DOHH2 (cell line): Measurements from ENCODE around the gene LGALS8.

Source experiments
- H3F3A ChIP-seq: fragments of 200-600 bp; sonication (generic), shearing (Covaris generic); 2 replicates; pipeline ENCODE4 v1.6.0; 2016; ENCODE audit warnings: antibody characterized with exemption, mild to moderate bottlenecking; ENCODE audit not compliant: control insufficient read depth, insufficient read depth
- H3K27ac ChIP-seq: fragments of 200-600 bp; sonication (generic); 2 replicates; pipeline ENCODE4 v1.5.1; 2014; ENCODE audit warnings: low read depth, mild to moderate bottlenecking, low read length, moderate library complexity
- H3K27me3 ChIP-seq: fragments of 200-600 bp; sonication (generic); 2 replicates; pipeline ENCODE4 v1.6.1; 2014; ENCODE audit warnings: mild to moderate bottlenecking, low read length, mixed read lengths; ENCODE audit not compliant: control insufficient read depth
- H3K36me3 ChIP-seq: fragments of 200-600 bp; sonication (generic); 2 replicates; pipeline ENCODE4 v1.6.1; 2014; ENCODE audit warnings: mild to moderate bottlenecking, low read length, moderate library complexity, mixed read lengths; ENCODE audit not compliant: control insufficient read depth
- H3K4me1 ChIP-seq: fragments of 200-600 bp; sonication (generic); 2 replicates; pipeline ENCODE4 v1.6.1; 2014; ENCODE audit warnings: mild to moderate bottlenecking, low read length, mixed read lengths; ENCODE audit not compliant: control insufficient read depth
- H3K4me2 ChIP-seq: fragments of 200-600 bp; sonication (generic); 2 replicates; pipeline ENCODE4 v1.6.0; 2014; ENCODE audit warnings: mild to moderate bottlenecking, low read length, moderate library complexity
- H3K4me3 ChIP-seq: fragments of 200-600 bp; sonication (generic); 2 replicates; pipeline ENCODE4 v1.5.1; 2014; ENCODE audit warnings: mild to moderate bottlenecking, low read length, mixed read lengths
- H3K79me2 ChIP-seq: fragments of 200-600 bp; sonication (generic); 2 replicates; pipeline ENCODE4 v1.6.1; 2014; ENCODE audit warnings: mild to moderate bottlenecking, low read length, mixed read lengths; ENCODE audit not compliant: control insufficient read depth
- H3K9me2 ChIP-seq: fragments of 200-600 bp; sonication (generic); replicated peaks from 2 replicates; pipeline ENCODE4 v1.6.1; 2014; ENCODE audit warnings: mild to moderate bottlenecking, low read length, mixed read lengths; ENCODE audit not compliant: control insufficient read depth
- H3K9me3 ChIP-seq: fragments of 200-600 bp; sonication (generic); 2 replicates; pipeline ENCODE4 v1.6.1; 2014; ENCODE audit warnings: antibody characterized with exemption, low read length, mixed read lengths; ENCODE audit not compliant: control insufficient read depth, insufficient read depth
- H4K20me1 ChIP-seq: fragments of 200-600 bp; sonication (generic); 2 replicates; pipeline ENCODE4 v1.6.0; 2014; ENCODE audit warnings: low read depth, mild to moderate bottlenecking, antibody characterized with exemption, low read length, moderate library complexity; ENCODE audit not compliant: control insufficient read depth, insufficient read depth
- CTCF ChIP-seq: fragments of 200-600 bp; sonication (generic); IDR thresholded peaks from one replicate; pipeline ENCODE4 v1.5.1; 2014; ENCODE audit warnings: antibody characterized with exemption, mild to moderate bottlenecking, low read depth, low read length; ENCODE audit not compliant: poor library complexity, severe bottlenecking
- EZH2phosphoT487 ChIP-seq: fragments of 200-600 bp; sonication (generic); IDR thresholded peaks from 2 replicates; pipeline ENCODE4 v1.6.1; 2017; ENCODE audit warnings: borderline replicate concordance, mild to moderate bottlenecking, antibody characterized with exemption, low read length, moderate library complexity, mixed read lengths

LGALS8 gene

DNA sequence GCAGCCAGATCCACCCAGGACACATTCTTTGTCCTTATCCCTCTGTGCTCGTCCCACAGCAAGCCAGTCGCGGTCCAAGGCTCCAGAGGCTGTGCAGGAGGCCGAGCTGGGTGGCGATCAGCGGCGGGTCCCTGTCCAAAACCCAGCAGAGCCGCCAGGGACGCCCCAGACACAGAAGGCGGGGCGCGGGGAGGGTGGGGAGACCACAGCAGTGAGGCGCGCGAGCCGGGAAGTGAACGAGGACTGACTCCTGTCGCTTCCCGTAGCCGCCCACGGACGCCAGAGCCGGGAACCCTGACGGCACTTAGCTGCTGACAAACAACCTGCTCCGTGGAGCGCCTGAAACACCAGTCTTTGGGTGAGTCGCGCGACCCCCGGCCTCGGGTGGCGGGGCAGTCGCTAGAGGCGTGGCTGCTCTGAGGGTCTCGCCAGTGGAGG lies at the start of gene LGALS8:
Gene LGALS8, plus strand, starts transcription at position 279 of the 438 bp plus-strand sequence. CDS start 2,089 bp downstream, outside the sequence.
- Histone ChIP-seq H3K79me2 (no peaks in the 10 kb centered on the region), H3K4me2 (peak within 1 kb of the TSS; percentile 91), H3K36me3 (peaks cover 3% of the 10 kb centered on the region; the same call in 1 of the 2 replicates), H3K27me3 (peaks cover 41% of the 10 kb centered on the region), H3K4me3 (peak within 1 kb of the TSS; percentile 94), H3K9me3 (no peaks in the 10 kb centered on the region), H3F3A (peaks cover 8% of the 10 kb centered on the region), H4K20me1 (no peaks in the 10 kb centered on the region), H3K9me2 (no peaks in the 10 kb centered on the region), H3K27ac (peak within 1 kb of the TSS; percentile 52), H3K4me1 (peaks cover 12% of the 10 kb centered on the region)
- TF ChIP-seq CTCF (no peak), EZH2phosphoT487 (no peak)

DNA sequence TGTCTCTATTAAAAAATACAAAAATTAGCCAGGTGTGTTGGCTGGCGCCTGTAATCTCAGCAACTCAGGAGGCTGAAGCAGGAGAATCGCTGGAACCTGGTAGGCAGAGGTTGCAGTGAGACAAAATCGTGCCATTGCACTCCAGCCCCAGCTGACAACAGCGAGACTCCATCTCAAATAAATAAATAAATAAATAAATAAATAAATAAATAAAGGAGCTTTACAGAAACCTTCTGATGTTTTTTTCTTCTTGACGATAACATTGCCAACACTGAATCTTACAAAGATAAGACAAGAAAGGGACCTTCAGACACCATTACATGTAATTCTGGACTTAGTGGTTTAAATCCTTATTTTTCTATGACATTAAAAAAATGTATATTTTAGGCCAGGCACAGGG lies 47.8 kb upstream of the LGALS8 start:
- no peaks in the 10 kb centered on the region for H3K79me2 ChIP-seq
- H3K9me3 ChIP-seq, result no peaks in the 10 kb centered on the region
- no peak overlapping the region for H3K4me3 ChIP-seq
- H4K20me1 ChIP-seq, result no peaks in the 10 kb centered on the region
- TF ChIP-seq EZH2phosphoT487, result no peak
- no peak for TF ChIP-seq CTCF
- H3K4me2 ChIP-seq, result no peak overlapping the region
- H3K27me3 ChIP-seq, result peaks cover 3% of the 10 kb centered on the region
- no peaks in the 10 kb centered on the region for H3K9me2 ChIP-seq
- no peak overlapping the region for H3K27ac ChIP-seq
- H3K36me3 ChIP-seq, result no peaks in the 10 kb centered on the region
- H3K4me1 ChIP-seq, result no peaks in the 10 kb centered on the region
- H3F3A ChIP-seq, result no peaks in the 10 kb centered on the region

- H3K9me2 ChIP-seq, result no peaks in the 10 kb centered on the region
- H3K27me3 ChIP-seq, result no peaks in the 10 kb centered on the region
- TF ChIP-seq EZH2phosphoT487, result no peak
- TF ChIP-seq CTCF, result no peak
- no peaks in the 10 kb centered on the region for H3K4me1 ChIP-seq
- H4K20me1 ChIP-seq, result no peaks in the 10 kb centered on the region
- H3K4me2 ChIP-seq, result no peak overlapping the region
- no peak overlapping the region for H3K4me3 ChIP-seq
- H3K9me3 ChIP-seq, result no peaks in the 10 kb centered on the region
- H3F3A ChIP-seq, result no peaks in the 10 kb centered on the region
- no peak overlapping the region for H3K27ac ChIP-seq
- no peaks in the 10 kb centered on the region for H3K79me2 ChIP-seq
- no peaks in the 10 kb centered on the region for H3K36me3 ChIP-seq
These were observed 42.9 kb upstream of the LGALS8 start for GRCh38 chr1:236480758-236481436.
